IPS-NIHi7 (cell line): ENCODE results near the gene HACD3.
"Not testable (repeated sequence)": the region's sequence is repeated elsewhere in the genome, so short reads cannot be mapped to it uniquely, and the experiment has no call there.

ENCODE experiments used
- DNase-seq: peaks from one replicate; pipeline ENCODE4 v3.0.0; 2012; ENCODE audit warnings: mixed read lengths; ENCODE audit errors: extremely low spot score

Gene HACD3

DNA sequence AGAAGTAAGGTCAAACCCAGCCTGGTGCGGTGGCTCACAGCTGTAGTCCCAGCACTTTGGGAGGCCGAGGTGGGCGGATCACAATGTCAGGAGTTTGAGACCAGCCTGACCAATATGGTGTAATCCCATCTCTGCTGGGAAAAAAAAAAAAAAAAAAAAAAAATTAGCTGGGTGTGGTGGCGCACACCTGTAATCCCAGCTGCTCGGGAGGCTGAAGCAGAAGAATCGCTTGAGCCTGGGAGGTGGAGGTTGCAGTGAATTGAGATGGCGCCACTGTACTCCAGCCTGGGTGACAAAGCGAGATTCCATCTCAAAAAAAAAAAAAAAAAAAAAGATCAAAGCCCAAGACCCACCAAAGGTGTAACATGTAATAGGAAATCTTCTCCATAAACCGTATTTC lies 19.0 kb downstream of the HACD3 start:
- not testable (repeated sequence) for DNase-seq

DNA sequence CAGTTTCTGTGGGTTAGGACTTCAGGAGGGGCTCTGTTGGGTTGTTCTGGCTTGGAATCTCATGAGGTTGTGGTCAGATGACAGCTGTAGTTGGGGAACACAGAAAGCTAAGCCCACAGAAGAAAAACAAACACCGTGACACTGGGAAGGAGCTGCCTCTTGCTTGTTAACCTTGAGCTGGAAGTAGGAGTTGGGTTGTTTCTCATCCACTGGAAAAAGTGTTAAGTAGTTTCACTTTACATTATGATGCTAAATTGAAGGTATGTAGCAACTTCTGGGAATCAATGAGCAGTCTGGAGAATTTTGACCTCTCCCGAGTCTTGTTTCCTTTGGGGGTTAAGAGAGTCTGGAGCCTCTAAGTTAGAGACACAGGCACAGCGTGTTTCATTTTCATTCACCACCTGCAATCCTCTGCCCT lies 20.4 kb downstream of the HACD3 start:
- no peak for DNase-seq

DNA sequence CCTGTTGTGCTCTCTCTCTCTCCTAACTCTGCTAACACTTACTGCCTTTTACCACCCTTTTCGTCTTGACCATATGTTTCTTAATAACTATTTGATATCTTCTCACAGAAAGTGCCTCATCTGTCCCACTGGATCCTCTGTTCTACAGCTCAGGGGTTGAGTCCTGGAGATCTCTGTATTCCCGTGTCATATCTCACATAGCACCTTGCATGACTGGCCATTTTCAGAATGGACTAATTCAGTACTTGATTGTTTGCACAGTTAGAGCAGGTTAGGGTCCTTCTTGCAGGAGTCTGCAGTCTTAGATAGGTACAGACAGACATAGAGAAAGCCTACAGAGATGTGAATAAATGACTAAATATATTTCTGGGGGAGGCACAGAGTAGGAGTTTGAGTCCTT lies 20.9 kb downstream of the HACD3 start:
- DNase-seq, result no peak

DNA sequence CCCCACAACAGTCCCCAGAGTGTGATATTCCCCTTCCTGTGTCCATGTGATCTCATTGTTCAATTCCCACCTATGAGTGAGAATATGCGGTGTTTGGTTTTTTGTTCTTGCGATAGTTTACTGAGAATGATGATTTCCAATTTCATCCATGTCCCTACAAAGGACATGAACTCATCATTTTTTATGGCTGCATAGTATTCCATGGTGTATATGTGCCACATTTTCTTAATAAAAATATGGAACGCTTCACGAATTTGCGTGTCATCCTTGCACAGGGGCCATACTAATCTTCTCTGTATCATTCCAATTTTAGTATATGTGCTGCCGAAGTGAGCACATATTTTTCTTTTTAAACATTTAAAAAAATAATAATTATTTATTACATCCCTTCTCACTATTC lies 22.6 kb downstream of the HACD3 start:
- DNase-seq, result not testable (repeated sequence)

DNA sequence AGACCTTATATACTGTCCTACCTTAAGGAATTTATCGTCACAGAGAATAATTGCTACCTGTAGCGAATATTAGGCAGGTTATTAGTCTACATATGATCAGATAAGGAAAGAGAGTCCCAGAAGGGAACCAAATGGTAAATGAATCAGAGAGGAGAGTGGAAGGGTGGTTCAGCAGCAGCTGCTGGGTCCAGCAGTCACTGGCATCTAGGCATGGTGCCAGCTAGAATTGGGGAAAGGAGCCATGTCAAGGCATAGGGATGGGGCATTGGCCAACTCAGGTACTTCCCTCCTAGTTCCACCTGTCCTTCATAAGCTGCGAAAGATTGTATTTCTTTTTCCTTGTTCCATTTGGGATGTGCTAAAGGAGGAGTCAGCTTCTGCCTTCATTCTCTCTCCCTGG lies 23.4 kb downstream of the HACD3 start:
- DNase-seq, result no peak

DNA sequence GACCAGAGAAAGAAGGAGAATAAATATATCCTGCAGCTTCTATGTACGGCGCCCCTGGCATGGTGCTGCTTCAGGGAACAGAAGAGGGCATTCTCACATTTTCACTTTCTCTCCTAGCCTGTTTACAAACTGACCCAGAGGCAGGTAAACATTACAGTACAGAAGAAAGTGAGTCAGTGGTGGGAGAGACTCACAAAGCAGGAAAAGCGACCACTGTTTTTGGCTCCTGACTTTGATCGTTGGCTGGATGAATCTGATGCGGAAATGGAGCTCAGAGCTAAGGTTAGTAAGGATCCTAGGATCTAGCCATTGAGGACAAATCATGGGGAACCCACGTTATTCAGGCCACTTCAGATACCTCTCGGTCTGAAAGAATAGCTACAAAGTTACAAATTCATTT lies 26.4 kb downstream of the HACD3 start:
- DNase-seq, result no peak

DNA sequence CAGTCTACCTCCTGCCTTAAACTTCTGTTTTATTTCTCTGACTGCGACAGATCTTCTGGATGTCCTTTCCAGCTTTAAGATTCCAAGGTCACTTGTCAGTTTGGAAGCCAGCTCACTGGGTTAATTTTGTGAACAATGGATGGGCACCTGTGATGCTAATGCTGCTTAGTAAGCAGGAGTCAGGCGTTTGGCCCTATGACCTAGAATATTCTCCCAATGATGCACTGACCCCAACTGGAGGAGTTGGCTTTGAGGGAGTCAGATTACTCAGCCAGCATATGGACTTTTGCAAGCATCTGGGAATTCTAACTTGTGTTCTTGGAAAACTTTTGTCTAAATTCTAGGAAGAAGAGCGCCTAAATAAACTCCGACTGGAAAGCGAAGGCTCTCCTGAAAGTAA lies 28.1 kb downstream of the HACD3 start:
- DNase-seq, result no peak

DNA sequence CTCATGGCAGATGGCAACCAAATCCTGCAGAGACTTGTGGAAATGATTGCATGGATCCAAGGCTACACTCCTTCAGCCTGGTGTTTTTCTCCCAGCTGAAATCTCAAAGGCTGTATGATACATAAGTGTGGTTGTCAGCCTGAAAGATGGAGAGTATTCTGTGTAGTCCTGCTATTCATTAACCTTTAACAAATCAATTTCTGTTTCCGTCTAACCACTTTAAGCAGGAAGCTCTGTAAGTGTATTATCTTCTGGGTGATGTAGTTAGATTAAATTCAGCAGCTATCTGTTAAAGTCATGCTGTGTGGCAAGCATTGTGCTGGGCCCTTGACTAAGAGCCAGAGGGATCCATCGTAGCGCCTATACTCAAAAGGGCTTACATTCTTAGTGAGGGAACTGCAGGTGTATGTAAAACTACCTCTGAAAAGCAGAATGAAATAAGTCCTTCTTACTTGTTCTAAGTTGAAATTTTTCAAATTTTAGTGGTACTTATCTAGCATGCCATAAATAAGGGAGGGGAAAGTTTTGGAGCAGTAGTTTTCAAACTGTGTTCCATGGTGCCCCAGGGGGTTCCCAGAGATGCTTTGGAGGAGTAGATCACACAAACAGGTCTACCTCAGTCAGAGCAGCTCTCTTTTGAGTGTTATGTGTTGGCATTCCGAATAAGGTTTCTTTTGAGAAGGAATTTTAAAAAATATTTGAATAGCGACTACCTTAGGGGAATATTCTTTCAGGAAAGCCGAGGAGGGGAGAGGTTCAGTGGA lies 28.9 kb downstream of the HACD3 start:
- no peak for DNase-seq

DNA sequence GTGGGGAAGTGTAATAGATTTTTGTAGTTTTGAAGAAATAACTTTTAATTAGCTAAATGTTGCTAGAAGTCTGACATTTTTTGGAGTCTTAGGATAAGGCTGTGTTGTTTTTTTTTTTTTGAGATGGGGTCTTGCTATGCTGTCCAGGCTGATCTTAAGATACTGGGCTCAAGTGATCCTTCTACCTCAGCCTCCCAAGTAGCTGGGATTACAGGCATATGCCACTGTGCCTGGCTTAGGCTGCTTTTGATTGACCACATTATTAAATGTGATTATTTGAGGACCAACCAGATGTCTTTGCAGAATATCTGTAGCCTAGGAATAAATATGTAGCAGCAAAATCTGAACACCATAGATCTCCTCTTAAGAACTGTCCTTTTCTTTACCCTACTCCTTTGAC lies 29.7 kb downstream of the HACD3 start:
- no peak for DNase-seq

DNA sequence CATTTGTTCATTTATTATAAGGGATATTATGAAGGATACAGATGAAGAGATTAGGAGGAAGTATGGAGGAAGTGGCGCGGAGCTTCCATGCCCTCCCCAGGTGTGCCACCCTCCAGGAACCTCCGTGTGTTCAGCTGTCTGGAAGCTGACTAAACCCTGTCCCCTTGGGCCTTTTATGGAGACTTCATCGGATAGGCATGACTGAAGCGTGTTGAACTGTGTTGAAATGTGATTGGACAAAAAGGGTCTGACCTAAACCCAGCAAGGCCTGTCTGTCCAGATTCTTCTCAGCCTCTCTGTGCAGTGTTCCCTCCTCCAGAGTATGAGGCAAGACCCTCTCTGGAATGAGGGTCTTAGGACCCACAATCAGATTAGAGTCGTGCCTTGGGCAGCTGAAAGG lies 31.7 kb downstream of the HACD3 start:
- DNase-seq, result no peak

DNA sequence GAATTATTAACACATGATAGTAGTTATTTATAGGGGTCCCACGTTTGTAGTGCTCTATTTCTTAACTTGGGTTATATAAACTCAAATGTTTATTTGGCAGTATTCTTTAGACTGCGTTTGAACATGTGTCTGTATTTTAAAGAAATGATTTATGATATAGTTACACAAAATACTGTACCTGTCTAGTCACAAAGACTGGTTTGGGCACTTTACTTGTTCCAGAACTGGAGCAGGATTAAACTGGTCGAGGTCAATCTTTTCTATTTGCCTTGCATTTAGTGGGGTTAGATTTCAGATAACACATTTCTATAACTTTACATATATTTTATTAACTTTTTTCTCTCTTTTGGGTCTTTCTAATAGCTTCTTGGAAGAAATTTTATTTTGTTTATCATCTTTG lies 39.5 kb downstream of the HACD3 start:
- no peak for DNase-seq

DNA sequence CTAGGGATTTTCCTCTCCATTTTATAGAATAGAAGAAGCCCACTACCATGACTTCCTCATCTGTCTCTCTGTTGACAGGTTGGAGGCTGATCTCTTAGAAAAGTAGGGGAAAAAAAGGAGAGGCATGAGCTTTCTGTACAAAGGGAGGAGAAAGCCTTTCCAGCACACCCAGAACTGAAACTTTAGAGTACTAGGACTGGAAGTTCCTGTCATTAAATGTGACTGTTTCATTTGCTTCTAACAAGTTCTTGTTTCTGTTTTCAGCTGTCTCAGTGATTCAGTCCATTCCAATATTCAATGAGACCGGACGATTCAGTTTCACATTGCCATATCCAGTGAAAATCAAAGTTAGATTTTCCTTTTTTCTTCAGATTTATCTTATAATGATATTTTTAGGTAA lies 41.7 kb downstream of the HACD3 start:
- no peak for DNase-seq

DNA sequence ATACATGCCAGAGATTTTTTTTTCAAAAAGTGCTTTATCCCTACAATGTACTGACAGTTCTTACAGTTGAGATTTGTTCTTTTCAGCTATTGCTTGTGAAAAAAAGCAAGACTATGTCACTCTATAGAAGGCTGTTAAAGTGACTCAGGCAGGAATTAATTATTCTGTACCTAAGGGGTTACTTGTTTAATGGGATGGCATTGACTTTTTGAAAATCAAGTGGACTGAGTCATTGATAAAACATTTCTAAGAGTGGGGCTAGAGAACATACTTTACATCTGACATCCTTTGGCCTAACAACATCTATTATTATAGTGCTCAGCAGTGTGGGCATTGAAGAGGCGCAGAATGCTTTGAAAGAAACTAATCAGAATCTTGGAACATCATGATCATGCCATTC lies 46.4 kb downstream of the HACD3 start:
- no peak for DNase-seq

DNA sequence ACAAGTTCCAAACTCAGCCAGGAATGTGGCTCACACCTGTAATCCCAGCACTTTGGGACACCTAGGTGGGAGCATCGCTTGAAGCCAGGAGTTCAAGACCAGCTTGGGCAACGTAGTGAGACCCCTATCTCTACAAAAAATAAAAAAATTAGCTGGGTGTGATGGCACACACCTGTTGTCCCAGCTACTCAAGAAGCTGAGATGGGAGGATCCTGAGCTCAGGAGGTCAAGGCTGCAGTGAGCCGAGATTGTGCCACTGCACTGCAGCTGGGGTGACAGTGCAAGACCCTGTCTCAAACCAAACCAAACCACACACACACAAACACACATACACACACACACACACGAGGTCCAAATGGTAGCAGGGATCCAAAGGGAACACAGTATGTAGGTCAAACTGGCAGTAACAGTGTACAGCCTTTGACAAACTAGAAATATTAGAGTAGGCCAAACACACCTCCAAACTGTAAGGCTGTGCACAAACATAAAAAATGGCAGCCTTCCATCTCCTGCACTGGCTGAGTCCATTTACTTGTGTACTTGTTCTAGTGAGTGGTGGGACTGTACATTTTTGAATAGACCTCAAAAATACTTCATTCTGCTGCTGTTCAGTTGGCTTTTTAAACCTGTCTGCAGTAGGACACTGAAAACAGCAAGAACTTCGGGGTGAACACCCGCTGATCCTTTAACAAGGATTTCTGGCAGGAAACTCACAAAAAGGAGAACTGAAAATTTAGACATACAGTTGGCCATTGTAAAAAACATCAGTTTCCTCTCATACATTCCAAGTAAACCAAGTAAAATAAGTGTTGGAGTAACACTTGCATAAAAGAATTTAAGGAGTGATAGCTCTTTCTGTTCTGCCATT lies 47.1 kb downstream of the HACD3 start:
- no peak for DNase-seq

DNA sequence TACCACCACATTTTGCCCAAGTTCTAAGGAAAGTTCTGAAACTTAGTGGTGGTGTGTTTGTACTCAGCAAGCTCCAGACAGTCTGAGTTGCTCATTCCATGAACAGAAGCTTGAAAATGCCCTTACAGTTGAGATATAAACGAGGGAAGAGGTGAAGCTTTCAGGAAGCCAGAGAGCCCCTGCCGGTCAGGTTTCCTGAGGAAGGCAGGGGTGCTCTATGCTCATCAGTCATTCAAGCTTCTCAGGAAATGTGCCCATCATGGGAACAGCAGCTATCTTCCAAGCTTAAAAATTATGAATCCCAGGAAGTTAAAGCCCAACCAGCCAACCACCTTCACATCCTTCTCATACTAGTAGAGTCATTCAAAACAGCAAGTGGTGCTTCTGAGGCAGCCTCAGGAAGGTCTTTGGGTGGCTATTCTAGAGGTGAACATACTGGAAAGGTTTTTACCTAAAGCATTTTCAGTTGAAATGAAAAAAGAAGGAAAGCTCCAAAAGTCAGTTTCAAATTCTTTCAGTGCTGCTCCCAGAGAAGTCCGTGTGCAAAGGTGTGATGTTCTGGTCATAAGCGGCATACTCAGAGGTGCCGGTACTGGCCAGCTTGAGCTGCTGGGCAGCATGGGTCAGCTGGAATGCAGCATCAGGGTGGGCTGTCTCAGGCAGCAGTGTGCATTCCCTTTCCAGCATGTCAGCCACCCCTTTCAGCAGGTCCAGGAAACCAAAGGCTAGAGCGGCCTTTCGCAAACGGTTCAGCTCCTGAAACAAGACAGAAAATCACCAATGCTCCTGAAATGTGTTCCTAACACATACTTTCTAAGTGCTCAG lies 48.9 kb downstream of the HACD3 start:
- no peak for DNase-seq

DNA sequence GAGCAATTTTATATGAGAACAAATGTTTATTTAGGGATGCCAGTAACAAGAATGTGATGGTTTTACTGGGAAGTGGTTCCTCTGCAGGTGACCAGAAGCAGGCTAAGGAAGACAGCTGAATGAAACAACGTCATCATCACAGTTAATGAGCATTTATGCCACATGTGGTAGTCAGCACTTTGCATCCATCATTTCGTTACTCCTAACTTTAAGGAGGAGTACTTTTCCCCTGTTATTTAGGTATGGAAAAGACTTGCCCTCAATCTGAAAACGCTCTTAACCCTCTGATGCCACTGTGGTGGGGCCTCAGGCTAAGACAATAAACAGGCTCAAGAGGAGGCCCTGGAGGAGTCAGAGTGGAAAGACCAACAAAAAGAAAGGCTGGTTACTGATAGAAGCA lies 49.5 kb downstream of the HACD3 start:
- DNase-seq, result no peak

DNA sequence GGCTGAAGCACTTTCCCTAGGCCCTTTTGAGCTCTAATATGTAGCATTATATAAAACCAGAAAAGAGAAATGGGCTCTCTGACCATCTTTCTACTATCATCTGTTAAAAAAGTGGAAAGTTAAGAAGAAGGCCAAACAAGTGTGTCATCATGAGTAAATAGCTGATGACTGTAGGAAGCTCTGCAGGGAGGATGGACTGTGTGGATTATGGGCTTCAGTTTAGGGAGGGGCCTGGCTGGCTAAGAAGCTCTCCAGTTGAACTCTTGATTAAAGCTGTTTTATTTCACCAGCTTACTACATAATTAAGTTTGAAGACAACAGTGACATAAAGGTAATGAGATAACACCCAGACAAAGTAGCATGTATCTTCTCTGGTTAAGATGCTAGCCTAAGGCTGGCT lies 50.0 kb downstream of the HACD3 start:
- no peak for DNase-seq

DNA sequence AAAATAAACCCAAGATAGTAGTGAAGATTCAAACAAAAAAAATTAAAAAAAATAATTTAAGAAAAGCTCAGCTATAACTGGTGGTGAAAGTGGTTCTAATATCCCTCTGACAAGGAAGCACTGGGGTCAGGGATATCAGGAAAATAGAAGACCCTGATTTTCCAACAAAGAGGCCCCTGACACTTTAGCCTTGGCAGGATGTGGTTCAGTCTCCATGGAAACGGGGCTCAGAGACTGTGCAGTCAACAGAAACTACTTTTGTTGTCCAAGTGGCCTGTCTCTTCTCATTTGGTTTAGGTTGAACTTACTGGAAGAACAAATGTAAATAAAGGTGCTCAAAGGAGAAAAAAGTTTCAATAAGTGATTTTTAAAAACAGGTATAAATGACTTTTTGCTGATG lies 53.4 kb downstream of the HACD3 start:
- no peak for DNase-seq

DNA sequence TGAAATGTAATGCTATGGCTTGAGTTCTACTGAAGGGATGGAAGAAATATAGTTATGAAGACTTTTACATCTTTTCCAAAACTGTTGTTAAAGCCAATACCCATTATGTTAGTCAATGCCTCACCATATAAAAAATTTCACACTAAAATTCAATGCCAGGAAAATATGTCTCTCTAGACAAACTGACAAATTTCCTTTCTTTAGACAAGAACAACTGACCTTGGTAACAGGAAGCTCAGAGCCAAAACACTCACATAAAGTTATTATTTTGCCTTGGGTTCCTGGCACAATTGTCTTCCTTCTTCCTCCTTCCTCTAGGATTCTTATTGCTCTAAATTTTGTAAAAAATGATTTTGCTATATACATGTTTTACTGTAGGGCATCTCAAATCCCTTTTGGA lies 54.0 kb downstream of the HACD3 start:
- DNase-seq, result no peak

DNA sequence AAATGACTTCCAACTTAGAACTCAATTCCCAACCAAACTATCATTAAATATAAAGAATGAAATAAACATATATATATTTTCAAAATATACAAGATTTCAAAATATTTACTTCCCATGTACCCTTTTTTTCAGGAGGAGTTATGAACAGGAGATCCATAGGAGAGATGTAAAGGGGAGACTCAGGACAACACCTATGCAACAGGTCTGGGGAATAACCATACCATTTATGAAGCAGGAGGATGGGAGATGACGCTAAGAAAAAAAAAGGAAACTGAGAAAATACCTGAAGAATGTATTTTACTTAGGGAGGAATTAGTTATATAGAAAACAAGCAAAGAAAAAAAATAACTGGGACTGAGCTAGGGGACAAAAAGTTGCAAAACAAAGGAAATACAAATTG lies 56.8 kb downstream of the HACD3 start:
- no peak for DNase-seq

DNA sequence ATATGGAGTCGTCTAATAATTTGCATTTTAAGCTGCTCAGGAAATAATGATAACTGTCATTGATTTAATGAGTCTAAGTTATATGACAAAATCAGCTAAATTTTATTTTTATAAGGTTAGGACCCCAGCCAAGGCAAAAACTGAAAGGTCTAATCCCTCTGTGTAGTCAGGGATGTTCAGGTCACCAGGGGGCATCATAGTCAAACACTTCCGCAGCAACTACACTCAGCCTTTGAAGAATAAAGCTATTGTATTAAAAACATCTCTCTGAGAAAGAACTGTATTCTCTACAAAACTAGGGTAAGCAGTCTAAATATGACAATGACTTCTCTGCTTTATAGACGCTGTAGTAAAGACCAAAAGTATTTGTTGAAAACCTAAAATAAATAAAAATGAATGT lies 65.7 kb downstream of the HACD3 start:
- DNase-seq, result no peak

DNA sequence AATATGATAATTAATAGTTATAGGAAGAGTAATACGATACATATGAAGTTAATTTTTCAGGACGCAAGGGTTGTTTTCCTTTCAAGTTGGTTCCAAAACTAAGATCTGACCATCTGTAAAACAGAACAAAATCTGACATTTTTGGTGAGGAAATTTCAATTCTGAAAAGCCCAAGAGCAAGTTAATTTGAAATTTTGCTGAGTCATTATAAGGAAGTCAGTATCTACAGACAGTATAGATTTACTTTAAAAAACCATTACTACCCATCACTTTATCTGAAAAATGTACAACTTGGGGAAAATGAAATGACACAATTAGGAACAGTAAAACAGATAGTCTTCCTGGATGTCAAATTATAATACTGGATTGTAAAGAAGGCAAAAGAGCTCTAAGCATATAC lies 68.2 kb downstream of the HACD3 start:
- DNase-seq, result no peak
